GM18508 (cell line): Measurements from ENCODE around the gene PLEK.

Experiments
- ATAC-seq: cut with Tn5 transposase; IDR thresholded peaks from one replicate; pipeline ENCODE4 v1.9.1; 2021; ENCODE audit warnings: moderate number of reproducible peaks; ENCODE audit not compliant: insufficient read depth, unreplicated experiment

The PLEK gene

DNA sequence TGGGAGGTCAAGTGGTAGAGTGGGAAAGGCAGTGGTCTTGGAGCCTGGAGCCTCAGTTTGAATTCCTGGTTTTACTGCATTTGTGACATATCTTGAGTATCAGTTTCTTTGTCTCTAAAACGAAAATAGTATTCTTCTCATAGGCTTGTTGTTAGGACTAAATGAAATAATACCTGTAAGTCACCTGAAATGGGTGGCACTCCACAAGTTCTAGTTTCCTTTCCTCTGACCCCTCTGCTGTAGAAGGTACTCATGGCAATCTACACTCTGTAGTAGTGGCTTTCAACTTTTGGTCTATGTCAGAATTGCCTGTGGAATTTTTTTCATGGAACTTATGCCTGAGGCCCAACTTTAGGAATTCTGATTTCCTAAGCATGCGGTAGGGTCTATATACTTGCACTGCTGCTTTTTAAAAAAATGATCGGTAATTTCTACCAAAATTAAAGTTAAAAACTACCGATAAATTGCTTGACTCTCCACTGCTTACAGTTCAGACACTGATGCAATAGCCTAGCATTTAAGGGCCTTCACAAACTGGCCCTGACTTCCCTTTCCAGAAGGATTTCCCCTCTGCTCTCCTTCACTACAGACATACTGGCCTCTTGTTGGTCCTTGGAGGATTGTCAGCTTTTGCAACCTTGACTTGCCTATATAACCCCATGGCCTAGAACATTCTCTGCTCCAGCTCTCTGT is 47.2 kb downstream of the PLEK start:
- peak; percentile 24 for ATAC-seq

DNA sequence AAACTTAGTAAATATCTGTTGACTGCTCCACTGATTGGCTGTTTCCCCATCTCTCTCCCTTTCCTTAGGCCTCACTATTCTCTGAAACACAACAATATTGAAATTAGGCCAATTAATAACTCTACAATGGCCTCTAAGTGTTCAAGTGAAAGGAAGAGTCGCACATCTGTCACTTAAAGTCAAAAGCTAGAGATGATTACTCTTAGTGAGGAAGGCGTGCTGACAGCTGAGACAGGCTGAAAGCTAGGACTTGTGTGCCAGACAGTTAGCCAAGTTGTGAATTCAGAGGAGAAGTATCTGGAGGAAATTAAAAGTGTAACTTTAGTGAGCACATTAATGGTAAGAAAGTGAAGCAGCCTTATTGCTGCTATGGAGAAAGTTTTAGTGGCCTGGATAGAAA is 48.4 kb downstream of the PLEK start:
- no peak for ATAC-seq

DNA sequence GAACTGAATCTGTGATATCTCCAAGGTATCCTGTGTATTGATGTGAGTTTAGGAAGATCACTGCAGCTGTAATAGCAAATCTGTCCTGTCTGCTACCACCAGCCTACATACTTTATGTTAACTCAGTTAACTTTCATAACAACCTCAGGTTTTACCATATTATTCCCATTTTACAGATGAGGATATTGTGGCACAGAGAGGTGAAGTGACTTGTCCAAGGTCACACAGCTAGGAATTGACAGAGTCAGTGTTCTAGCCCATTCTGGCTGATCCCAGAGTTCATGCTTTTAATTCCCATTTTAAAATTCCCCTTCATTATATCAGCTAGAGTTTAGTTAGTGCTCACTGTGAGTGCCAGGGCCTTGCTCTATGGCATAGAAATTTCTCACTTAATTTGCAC is 49.4 kb downstream of the PLEK start:
- no peak for ATAC-seq

DNA sequence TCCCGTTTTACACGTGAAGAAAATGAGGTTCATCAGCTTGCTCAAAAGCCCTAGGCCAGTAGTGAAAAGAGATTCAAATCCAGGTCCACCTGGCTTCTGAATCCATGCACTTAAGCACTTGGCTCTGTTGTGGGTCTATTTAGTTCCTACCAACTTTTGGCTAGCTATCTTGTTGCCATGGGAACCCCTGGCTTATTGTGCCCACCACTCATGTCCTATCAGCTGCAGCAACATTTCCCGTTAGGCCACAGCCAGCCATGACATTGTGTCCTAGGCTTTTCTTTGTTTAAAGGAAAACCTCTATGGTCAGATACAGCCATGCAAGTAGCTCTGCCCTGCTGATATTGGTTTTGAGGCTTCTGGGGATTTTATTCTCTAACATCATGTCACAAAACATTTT is 49.8 kb downstream of the PLEK start:
- no peak for ATAC-seq

DNA sequence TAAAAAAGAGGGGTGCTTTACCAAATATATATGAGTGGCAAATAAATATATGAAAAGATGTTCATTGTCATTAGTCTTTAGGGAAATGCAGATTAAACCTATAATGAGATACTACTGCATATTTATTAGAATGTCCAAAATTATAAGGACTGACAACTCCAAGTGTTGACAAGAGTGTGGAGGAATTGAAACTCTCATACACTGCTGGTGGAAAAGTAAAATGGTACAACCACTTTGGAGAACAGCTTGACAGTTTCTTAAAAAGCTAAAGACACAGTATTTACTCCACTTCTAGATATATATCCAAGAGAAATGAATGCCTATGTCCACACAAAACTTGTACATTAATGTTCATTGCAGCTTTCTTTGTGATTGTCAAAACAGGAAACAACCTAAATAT is 50.4 kb downstream of the PLEK start:
- ATAC-seq: no peak

- no peak for ATAC-seq
Measured at GRCh38 chr2:68416081-68416675, 51.1 kb downstream of the PLEK start.

GRCh38 chr2:68417926-68418325 is 52.8 kb downstream of the PLEK start:
- ATAC-seq: no peak

- no peak for ATAC-seq
Measured at GRCh38 chr2:68418419-68418818, 53.3 kb downstream of the PLEK start.

DNA sequence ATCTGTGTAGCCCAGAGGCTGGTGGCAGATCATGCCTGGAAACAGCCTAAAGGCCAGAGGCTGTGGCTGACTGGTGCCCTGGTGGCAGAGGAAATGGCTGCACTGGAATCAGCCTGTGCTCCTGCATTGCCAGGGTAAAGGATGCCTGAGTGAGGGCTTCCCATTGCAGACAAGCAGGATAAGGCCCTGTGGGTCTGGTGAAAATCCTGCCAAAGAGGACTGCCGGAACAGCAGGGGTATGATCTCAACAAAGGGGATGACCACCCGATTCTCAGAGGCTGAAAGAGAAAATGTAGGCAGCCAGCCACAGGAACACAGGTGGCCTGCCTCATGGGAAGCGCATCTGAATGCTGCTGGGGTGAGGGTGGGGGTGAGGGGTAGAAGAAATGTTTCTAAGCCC is 53.8 kb downstream of the PLEK start:
- no peak for ATAC-seq

- no peak for ATAC-seq
Measured at GRCh38 chr2:68420254-68420910, 55.3 kb downstream of the PLEK start.

- peak; percentile 73 for ATAC-seq
Measured at GRCh38 chr2:68423966-68424650, 59.0 kb downstream of the PLEK start.

- ATAC-seq: no peak
Measured at GRCh38 chr2:68425503-68425902, 60.4 kb downstream of the PLEK start.

DNA sequence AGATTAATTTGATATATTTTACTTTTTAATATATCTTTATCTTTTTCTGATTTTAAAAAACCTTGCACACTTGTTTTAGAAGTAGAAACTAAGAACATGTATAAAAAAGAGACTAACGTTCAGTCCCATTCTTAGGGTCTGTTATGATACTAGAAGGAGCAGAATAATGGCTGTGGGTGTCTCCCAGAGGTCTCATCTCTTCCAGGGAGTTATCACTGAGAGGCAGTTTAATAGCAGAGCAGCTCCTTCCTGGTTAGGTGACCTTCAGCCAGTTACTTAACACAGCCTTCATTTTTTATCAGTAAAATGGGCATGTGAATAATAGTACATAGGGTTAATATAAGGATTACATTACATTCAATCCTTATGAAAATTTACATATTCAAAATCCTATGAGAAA is 61.4 kb downstream of the PLEK start:
- no peak for ATAC-seq

DNA sequence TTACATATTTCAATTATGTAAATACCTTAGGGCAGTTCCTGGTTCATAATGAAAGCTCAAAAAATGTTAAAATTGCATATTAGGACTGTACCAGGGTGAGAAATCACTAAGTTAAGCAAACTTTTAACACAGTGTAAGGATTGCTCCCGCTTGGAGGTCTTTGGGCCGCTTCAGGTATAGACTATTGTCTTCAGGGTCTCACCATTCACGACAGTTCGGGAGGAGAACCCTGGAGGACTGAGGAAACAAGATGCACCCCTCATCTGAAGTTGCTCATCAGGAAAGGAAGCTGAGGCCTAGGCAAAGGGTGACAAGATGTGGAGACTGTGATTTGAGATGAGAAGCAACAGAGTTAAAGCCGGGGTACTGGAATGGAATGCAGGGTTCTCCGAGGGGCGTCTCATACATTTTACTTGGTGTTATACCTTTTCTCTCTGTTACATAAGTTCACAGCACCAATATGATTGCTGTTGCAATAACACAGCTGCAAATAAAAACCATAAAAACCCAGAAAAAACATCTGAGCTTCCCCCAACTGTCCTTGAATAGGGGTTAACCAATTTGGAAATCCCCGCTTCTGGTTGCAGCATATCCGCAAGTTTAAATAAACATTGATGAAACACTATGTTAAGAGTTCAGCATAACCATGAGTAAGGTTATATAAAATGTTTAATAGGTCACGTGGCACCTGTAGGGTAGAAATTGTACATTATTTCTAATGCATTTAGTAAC is 61.9 kb downstream of the PLEK start:
- no peak for ATAC-seq

DNA sequence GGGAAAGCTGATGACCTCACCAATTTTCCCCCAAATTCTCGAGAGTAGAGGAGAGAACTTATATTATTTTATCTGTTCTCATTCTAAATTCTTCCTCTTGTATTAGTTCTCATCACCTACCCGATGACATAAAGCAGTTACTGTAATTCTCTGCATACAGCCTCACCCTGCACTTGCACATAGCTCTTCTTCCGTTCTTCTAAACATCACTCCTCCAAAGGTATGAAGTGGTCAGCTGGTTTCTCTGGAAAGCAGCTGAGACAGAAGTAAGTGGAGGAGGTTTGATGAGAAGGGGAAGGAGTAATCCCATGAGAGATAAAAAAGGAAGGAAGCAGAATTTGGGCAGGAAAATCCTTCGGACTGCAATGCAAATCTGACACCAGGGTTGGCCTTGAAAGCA is 63.0 kb downstream of the PLEK start:
- ATAC-seq: no peak

DNA sequence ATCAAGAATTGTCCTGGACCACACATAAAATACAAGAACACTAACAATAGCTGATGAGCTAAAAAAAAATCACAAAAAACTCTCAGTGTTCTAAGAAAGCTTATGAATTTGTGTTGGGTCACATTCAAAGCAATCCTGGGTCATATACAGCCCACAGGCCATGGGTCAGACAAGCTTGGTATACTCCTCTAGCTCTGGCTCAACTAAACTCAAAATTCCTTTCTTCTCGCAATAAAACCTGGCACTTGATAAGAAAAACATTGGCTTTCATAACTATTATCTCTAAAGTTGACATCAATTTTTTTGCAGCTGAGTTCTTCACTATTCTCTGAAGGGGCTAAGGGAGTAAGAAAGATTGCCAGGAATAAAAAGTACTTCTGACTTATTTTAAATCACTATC is 63.7 kb downstream of the PLEK start:
- ATAC-seq: no peak

DNA sequence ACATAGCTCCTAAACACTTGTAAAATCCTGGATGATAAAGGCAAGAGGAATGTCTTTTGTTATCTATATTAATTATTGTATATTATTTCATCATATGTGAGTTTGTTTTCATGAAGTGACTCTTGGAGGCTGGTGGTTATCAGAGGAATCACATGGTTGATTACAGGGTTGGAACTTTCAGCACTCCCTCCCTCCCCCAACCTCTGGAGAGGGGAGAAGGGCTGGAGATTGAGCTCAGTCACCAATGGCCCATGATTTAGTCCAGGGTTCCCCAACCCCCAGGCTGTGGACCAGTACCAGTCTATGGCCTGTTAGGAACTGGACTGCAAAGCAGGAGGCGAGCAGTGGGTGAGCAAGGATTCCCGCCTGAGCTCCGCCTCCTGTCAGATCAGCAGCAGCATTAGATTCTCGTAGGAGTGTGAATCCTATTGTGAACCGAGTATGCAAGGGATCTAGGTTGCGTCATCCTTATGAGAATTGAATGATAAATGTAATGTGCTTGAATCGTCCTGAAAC is 64.3 kb downstream of the PLEK start:
- no peak for ATAC-seq

GRCh38 chr2:68431316-68431972 is 66.4 kb downstream of the PLEK start:
- no peak for ATAC-seq

DNA sequence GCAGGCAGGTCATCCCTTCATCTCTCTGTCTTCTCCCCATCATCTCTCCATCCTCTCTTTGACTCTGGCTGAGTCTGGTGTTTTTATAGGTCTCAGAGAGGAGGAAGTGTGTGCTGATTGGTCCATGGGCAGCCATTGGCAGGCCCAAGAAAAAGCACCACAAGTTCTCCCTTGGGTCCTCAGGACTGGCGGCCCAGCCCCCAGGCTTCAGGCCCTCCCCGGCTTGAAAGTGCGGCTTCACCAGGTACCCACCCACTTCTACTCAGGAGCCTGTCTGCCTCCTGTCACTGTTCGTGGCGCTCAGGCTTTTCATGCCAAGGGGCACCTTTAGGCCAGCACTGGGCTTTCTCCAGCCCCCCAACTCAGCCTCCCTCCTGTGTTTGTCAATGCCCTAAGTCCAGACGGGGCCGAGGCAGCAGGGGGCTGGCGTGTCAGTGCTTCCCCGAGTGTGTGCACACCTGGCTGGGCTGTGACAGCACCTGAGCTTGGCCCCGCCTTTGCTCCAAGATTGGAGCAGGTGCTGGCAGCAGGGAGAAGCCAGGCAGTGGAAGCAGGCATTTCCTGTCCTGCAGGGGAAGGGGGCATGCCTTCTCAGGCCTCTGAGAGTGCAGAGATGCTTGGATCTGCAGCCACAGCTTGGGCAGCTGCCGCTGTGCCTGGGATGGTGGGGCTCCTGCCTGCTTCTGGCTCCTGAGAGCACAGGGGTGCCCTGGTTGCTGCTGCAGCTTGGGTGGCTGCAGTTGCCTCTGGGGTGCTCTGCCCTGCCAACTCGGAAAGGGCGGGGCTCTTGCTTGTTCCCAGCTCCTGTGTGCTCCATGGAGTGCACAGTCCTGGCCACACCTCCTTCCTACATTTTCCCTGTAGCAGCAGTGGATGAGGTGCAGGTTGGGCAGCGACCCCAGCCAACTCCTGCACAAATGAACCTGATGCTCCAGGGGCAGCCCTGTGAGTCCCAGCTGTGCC is 67.9 kb downstream of the PLEK start:
- no peak for ATAC-seq
